ENCODE results near the gene EIF4H. TPM values are rescaled to one million over a fixed set of nuclear protein-coding genes. Genes with fewer than 3 reads are reported as not detected.

EIF4H gene
- total and polyA plus RNA-seq, 2 donors (not counting 3 experiments of a cell fraction or from before 2014, with no cell fraction given), result 406 to 415 TPM

DNA sequence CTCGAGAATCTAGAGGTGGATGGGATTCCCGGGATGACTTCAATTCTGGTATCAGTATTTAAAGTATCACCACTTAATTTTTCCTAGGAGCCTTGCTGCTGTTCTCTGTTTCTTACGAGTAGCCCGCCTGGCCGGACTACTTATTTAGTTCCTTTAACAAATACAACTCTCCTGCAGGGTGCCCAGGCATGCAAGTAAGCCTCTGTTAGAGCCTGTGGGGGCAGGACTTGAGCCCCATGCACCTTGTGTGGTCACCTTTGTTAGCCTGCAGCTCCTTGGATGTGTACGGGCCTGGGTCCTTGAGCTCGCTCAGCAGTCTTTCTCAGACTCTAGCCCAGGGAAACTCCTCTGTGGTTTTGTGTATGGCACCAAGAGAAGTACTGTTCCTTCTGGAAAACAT, 16.1 kb downstream of the EIF4H start:
- dilution Hi-C loops (cut with MboI; ENCODE audit: extremely low pct_ligation_motif_present, low sequenced_read_pairs), result no loop called here
- H3K4me2 ChIP-seq (ENCODE audit: insufficient read depth, low read length), result no peak overlapping the region
- H3K9me1 ChIP-seq (replicated peaks; ENCODE audit: control insufficient read depth, extremely low read depth, insufficient read depth, low read length), result no peaks in the 10 kb centered on the region
- no peak overlapping the region for H3K9ac ChIP-seq (replicated peaks; ENCODE audit: extremely low read depth, insufficient read depth, low read length)
- ChIA-PET CTCF (interaction anchor here (0.6 to 2.6 kb wide), 3 partner anchors 16 to 120 kb away, joined by 3 to 19 read pairs (median 4); no protein-coding TSS in a partner anchor), POLR2A (no interaction called here)
- peaks cover 43 to 48% of the 10 kb centered on the region in 2 experiments for H3K36me3 ChIP-seq (ENCODE audit: control insufficient read depth in 2 of 2, extremely low read depth in 1 of 2, insufficient read depth in 2 of 2, low read length in 2 of 2)
- H3K9me3 ChIP-seq (replicated peaks; ENCODE audit: control insufficient read depth, insufficient read depth, low read length), result no peaks in the 10 kb centered on the region
- no peak for DNase-seq (ENCODE audit: low read depth, low spot score)
- H2AFZ ChIP-seq (ENCODE audit: low read depth, low read length), result no peak overlapping the region
- H3K79me2 ChIP-seq (ENCODE audit: control insufficient read depth, insufficient read depth, low read length), result peaks cover 68% of the 10 kb centered on the region
- no peak for FAIRE-seq
- H3K27me3 ChIP-seq (ENCODE audit: control insufficient read depth in 2 of 2, insufficient read depth in 2 of 2, low read length in 2 of 2), result no peaks in the 10 kb centered on the region
- no peak overlapping the region for H3K4me3 ChIP-seq (replicated peaks in 1 of 3; ENCODE audit: insufficient read depth in 1 of 3, low read depth in 1 of 3, low read length in 3 of 3)
- H4K20me1 ChIP-seq (replicated peaks; ENCODE audit: control insufficient read depth, extremely low read depth, insufficient read depth, low read length), result no peaks in the 10 kb centered on the region
- H3K4me1 ChIP-seq (ENCODE audit: control insufficient read depth, extremely low read depth, insufficient read depth, low read length), result peaks cover 20% of the 10 kb centered on the region
- intact Hi-C loops (cut with micrococcal nuclease), result no loop called here
- no TSS peak for BruUV-seq (replicated peaks)
- TF ChIP-seq JUN (IDR thresholded peaks at IDR 0.05; ENCODE audit: borderline replicate concordance, insufficient read depth, insufficient read length, low read depth) (no peak), EZH2 (IDR thresholded peaks at IDR 0.05; ENCODE audit: borderline replicate concordance, low read depth, low read length, severe bottlenecking) (no peak), POLR2AphosphoS5 (IDR thresholded peaks at IDR 0.05; ENCODE audit: insufficient read depth, low read depth, low read length) (no peak), MYC (IDR thresholded peaks at IDR 0.05; ENCODE audit: low read depth, low read length) (no peak), POLR2A (IDR thresholded peaks at IDR 0.05; ENCODE audit: low read depth, low read length) (no peak), FOS (IDR thresholded peaks at IDR 0.05; ENCODE audit: borderline replicate concordance, insufficient read depth, low read length) (no peak), GATA2 (IDR thresholded peaks at IDR 0.05; ENCODE audit: insufficient read depth, insufficient read length, low read depth, low read length) (no peak)
- TF ChIP-seq, protein P1, sequence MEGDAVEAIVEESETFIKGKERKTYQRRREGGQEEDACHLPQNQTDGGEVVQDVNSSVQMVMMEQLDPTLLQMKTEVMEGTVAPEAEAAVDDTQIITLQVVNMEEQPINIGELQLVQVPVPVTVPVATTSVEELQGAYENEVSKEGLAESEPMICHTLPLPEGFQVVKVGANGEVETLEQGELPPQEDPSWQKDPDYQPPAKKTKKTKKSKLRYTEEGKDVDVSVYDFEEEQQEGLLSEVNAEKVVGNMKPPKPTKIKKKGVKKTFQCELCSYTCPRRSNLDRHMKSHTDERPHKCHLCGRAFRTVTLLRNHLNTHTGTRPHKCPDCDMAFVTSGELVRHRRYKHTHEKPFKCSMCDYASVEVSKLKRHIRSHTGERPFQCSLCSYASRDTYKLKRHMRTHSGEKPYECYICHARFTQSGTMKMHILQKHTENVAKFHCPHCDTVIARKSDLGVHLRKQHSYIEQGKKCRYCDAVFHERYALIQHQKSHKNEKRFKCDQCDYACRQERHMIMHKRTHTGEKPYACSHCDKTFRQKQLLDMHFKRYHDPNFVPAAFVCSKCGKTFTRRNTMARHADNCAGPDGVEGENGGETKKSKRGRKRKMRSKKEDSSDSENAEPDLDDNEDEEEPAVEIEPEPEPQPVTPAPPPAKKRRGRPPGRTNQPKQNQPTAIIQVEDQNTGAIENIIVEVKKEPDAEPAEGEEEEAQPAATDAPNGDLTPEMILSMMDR (IDR thresholded peaks at IDR 0.05; ENCODE audit: extremely low read depth in 1 of 2, insufficient read depth in 1 of 2, low read depth in 1 of 2, low read length in 2 of 2), result no peak
- TF ChIP-seq, protein P2, sequence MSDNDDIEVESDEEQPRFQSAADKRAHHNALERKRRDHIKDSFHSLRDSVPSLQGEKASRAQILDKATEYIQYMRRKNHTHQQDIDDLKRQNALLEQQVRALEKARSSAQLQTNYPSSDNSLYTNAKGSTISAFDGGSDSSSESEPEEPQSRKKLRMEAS (IDR thresholded peaks at IDR 0.05; ENCODE audit: insufficient read depth, insufficient read length), result no peak
- no peak overlapping the region for H3K27ac ChIP-seq (ENCODE audit: insufficient read depth, low read depth, low read length)
